Posterior cingulate gyrus (tissue), 11 donors: ENCODE results near the gene COMMD9.

ENCODE experiments used
- DNase-seq, 10 donors: peaks; one replicate each; pipeline versions ENCODE4 v3.0.0 to v3.0.0-alpha.2; 2020 to 2021; ENCODE audit warnings: mixed read lengths in 3 of 10
- intact Hi-C: fragments of 100-400 bp; cut with DNase I; formaldehyde crosslinking; loops from one replicate; pipeline ENCODE4 v1.15.1; 2023

The COMMD9 gene

DNA sequence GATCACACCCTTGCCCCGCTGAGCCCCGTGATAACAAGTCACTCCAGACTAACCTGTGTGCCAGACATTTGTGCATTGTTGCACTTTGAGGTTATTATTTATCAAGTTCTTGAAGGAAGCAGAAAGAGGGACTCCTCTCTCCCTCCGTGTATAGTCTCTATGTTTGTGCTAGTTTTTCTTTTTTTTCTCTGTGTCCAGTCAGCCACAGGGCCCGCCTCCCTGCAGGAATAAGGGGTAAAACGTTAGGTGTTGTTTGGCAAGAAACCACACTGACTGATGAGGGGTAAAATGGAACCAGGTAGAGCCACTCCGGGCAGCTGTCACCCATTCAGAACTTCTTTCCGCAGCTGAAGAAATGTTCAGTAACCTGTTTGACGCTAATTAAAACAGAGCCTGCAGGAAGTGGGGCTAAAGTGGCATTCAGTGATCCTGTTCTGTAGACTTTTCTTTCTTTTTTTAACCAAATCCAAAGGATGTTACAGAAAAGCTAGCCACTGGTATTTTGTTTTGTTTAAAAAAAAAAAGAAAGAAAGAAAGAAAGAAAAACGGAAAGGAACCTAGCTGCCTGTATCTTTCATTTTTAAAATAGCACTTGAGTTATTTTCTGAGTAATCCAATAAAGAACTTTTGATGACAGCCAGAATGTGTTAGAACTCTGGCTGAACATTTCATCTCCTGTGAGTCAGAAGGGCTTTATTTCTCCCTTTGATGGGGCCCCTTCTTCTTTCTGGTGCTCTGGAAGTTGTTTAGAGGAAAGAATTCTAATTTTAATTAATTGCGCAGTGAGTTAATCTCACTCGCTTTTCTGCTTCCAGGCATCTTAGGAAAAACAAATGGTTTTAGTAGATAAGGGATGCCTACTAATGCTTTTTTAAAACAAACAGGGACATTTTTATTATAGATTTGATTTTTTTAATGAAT, 58.2 kb downstream of the COMMD9 start:
- intact Hi-C loops, result no loop called here

DNA sequence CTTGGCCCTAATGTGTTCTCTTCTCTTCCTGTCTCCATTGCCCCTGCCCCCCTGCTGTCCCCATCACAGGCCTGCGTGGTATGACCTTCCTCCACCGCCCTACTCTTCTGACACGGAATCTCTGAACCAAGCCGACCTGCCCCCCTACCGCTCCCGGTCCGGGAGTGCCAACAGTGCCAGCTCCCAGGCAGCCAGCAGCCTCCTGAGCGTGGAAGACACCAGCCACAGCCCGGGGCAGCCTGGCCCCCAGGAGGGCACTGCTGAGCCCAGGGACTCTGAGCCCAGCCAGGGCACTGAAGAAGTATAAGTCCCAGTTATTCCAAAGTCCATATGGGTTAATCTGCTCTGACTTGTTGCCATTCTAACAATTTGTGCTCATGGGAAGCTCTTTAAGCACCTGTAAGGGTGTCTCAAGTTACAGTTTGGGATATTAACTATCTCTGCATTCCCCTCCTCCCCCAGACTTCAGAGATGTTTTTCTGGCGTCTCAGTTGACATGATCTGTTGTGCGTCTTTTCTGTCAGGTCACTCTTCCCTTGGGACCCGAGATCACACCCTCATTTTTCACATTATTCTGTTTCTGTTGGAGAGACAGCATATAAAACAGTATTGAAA, 60.0 kb downstream of the COMMD9 start:
- intact Hi-C loops, result no loop called here
- no peak for DNase-seq

More for the DNA sequence above, 58.2 kb downstream of the COMMD9 start:
- DNase-seq, result no peak

DNA sequence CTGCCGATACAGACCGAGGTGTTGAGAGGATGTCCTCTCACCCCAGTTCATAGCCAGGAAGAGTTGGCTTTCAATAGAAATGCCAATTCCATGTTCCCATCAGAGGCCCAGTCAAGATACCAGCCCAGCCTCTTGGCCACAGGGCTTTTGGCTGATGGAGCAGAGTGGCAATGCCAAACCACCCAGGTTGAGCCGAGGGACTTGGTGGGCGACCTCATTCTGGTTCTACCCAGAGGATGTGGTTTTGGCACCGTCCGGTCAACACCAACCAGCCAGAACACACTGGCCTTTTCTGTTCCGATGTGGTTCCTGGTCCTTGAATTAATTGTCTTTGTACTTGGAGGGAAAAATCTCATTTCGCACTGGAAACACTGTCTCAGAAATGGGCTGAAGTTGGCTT, 60.5 kb downstream of the COMMD9 start:
- no peak for DNase-seq
- intact Hi-C loops, result no loop called here

DNA sequence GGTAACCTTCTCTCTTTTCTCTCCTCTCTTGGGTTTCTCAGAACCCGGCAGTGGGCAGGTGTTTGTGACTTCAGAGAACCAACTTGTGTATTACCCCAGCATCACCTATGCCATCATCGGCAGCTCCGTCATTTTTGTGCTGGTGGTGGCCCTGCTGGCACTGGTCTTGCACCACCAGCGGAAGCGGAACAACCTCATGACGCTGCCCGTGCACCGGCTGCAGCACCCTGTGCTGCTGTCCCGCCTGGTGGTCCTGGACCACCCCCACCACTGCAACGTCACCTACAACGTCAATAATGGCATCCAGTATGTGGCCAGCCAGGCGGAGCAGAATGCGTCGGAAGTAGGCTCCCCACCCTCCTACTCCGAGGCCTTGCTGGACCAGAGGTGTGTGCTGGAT, 62.2 kb downstream of the COMMD9 start:
- intact Hi-C loops, result no loop called here
- no peak for DNase-seq

DNA sequence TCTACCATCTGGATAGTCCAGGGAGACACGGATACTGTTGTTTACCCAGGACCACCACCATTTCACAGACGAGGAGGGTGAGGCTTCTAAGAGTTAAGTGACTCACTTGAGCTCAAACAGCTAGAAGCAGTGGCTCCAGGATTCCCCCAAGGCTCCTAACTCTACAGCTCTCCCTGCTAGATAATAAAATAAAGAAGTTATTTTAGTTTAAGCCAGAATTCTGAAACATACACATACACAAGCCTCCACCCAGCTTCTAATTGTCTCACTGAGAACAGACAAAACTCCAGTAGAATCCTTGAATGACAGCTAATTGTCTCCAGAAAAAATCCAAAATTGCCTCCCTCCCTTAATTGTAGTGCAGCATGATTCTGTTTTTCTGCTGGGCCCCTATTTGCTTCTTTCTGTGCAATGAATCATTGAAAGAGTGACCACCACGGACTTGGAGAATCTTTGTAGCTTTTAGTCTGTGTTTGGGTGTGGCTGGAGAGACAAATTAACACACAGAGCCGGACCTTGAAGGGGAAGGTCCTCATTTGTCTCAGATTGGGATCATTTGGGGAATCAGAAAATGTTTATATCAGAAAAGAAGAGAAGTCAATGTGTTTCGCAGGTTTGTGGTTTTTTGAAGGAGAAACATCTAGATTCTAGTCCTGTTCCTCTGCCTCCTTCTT, 64.9 kb downstream of the COMMD9 start:
- DNase-seq, result no peak

DNA sequence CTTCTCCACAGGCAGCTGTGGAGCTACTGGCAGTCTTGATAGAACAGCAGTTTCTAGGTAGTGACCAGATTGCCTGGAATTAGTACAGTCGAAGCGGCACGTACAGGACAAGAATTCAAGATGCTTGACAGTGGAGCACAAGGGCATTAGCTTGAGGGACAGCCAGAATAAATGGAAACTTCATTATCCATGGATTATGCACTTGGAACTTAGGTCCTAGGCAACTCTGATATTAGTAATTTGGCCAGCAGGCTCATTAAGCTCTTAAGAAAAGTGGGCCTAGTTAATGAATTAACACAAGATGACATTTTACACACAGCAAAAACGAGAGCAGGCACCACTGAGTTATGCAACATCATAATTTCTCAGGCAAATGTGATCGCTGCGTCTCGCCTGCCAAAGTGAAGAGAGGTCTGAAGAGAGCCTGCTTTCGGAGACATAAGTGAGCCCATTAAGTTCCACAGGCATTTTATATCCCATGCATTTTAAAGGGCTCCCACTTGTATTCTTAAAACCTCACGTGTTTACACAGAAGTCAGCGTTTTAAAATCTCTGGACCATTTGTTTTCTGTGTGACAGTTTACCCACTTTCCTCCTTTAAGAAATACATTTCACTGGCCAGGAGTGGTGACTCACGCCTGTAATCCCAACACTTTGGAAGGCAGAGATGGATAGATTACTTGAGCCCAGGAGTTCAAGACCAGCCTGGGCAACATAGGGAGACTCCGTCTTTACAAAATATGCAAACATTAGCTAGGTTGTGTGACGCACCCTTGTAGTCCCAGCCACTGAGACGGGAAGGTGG, 66.2 kb downstream of the COMMD9 start:
- intact Hi-C loops, result no loop called here
- DNase-seq, result no peak

More for the DNA sequence above, 64.9 kb downstream of the COMMD9 start:
- intact Hi-C loops, result no loop called here
